ENCODE results near the gene CSF1R. TPM values are rescaled to one million over a fixed set of nuclear protein-coding genes. Genes with fewer than 3 reads are reported as not detected.

The CSF1R gene
- total RNA-seq, 1 experiment from 2014 or later: not detected

DNA sequence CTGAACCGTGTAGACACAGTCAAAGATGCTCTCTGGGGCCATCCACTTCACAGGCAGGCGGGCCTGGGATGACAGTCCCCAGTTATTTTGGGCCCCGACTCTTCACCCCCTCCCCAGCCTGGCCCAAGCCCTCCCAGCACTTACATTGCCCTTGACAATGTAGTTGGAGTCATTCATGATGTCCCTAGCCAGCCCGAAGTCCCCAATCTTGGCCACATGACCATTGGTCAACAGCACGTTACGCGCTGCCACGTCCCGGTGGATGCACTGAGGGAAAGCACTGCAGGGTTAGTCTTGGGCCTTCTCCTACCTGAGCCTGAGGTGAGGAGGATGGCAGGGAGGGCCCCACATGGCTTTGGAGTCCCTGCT, 30.3 kb downstream of the CSF1R start:
- intact Hi-C loops (cut with micrococcal nuclease; ENCODE audit: unreplicated experiment): no loop called here
- TF ChIP-seq EZH2 (IDR thresholded peaks at IDR 0.05; ENCODE audit: borderline replicate concordance, low read depth, low read length, poor library complexity, severe bottlenecking): no peak
- TF ChIP-seq, protein P1, sequence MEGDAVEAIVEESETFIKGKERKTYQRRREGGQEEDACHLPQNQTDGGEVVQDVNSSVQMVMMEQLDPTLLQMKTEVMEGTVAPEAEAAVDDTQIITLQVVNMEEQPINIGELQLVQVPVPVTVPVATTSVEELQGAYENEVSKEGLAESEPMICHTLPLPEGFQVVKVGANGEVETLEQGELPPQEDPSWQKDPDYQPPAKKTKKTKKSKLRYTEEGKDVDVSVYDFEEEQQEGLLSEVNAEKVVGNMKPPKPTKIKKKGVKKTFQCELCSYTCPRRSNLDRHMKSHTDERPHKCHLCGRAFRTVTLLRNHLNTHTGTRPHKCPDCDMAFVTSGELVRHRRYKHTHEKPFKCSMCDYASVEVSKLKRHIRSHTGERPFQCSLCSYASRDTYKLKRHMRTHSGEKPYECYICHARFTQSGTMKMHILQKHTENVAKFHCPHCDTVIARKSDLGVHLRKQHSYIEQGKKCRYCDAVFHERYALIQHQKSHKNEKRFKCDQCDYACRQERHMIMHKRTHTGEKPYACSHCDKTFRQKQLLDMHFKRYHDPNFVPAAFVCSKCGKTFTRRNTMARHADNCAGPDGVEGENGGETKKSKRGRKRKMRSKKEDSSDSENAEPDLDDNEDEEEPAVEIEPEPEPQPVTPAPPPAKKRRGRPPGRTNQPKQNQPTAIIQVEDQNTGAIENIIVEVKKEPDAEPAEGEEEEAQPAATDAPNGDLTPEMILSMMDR (conservative IDR thresholded peaks at IDR 0.05; ENCODE audit: low read depth, low read length): no peak
- CTCF ChIA-PET: no interaction called here
- POLR2A ChIA-PET (ENCODE audit: low non-redundant PET): no interaction called here
- H3K27me3 ChIP-seq (replicated peaks; ENCODE audit: insufficient read depth, low read depth, low read length, poor library complexity): no peaks in the 10 kb centered on the region
- DNase-seq (ENCODE audit: low spot score): no peak
- H3K9me3 ChIP-seq (ENCODE audit: low read depth, low read length, poor library complexity, severe bottlenecking): no peaks in the 10 kb centered on the region
- no TSS peak for BruUV-seq (replicated peaks)
- no peak overlapping the region for H3K27ac ChIP-seq (ENCODE audit: low read depth, low read length, poor library complexity, severe bottlenecking)
- H3K4me1 ChIP-seq (ENCODE audit: insufficient read depth, low read length, poor library complexity, severe bottlenecking): no peaks in the 10 kb centered on the region
- H3K4me3 ChIP-seq (ENCODE audit: low read depth, low read length, poor library complexity, severe bottlenecking): no peak overlapping the region
- peaks cover 40% of the 10 kb centered on the region for H3K36me3 ChIP-seq (ENCODE audit: insufficient read depth, low read length, poor library complexity, severe bottlenecking)

DNA sequence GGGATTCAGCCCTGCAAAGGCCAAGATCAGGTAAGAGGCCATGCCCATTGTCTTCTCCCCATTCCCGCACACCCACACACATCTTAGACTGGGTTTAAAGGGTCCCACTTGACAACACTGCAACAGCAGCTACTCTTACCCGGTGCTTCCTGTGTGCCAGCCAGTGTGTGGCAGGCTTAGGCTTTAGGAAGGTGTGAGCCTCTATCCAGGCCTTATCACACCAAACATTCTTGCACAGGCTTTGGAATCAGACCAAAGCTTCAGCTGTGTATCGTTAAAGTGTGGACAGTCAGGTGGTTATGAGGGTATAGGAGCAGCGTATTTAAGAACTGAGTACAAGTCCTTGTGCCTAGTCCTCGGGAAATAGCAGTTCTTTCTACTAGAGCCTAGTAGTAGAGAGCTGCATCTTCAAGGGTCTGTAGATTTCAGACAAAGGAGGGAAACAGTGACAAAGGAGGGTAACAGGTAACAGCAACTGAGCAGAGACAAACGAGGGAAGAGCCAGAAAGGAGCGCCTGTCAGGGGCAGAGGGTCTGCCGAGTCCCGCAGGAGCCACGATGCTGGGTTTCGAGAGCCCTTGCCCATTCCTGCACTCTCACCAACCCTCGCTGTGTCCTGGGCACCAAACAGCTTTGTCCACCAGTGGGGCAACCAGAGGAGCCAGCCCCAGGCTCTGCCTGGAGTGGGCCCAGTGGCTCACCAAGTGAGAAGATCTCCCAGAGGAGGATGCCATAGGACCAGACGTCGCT, 30.9 kb downstream of the CSF1R start:
- TF ChIP-seq, protein P1 (conservative IDR thresholded peaks at IDR 0.05; ENCODE audit: low read depth, low read length): no peak
- TF ChIP-seq EZH2 (IDR thresholded peaks at IDR 0.05; ENCODE audit: borderline replicate concordance, low read depth, low read length, poor library complexity, severe bottlenecking): no peak
- BruUV-seq (replicated peaks): no TSS peak
- ChIA-PET CTCF (no interaction called here), POLR2A (ENCODE audit: low non-redundant PET) (no interaction called here)
- Histone ChIP-seq H3K4me1 (ENCODE audit: insufficient read depth, low read length, poor library complexity, severe bottlenecking) (no peaks in the 10 kb centered on the region), H3K9me3 (ENCODE audit: low read depth, low read length, poor library complexity, severe bottlenecking) (no peaks in the 10 kb centered on the region), H3K36me3 (ENCODE audit: insufficient read depth, low read length, poor library complexity, severe bottlenecking) (peaks cover 45% of the 10 kb centered on the region), H3K4me3 (ENCODE audit: low read depth, low read length, poor library complexity, severe bottlenecking) (no peak overlapping the region), H3K27me3 (replicated peaks; ENCODE audit: insufficient read depth, low read depth, low read length, poor library complexity) (no peaks in the 10 kb centered on the region), H3K27ac (ENCODE audit: low read depth, low read length, poor library complexity, severe bottlenecking) (no peak overlapping the region)
- intact Hi-C loops (cut with micrococcal nuclease; ENCODE audit: unreplicated experiment): no loop called here
- DNase-seq (ENCODE audit: low spot score): no peak

DNA sequence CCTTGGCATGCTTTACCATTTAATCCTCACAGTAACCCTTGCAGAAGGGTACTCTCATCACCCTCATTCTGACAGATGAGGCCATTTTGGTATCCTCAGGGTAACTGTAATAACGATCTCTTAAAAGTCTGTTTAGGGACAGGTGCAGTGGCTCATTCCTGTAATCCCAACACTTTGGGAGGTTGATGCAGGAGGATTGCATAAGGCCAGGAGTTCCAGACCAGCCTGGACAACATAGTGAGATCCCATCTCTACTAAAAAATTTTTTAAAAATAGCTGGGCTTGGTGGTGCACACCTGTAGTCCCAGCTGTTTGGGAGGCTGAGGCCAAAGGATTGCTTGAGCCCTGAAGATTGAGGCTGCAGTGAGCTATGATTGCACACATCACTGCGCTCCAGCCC, 31.8 kb downstream of the CSF1R start:
- Histone ChIP-seq H3K4me1 (ENCODE audit: insufficient read depth, low read length, poor library complexity, severe bottlenecking) (no peaks in the 10 kb centered on the region), H3K36me3 (ENCODE audit: insufficient read depth, low read length, poor library complexity, severe bottlenecking) (peaks cover 55% of the 10 kb centered on the region), H3K27ac (ENCODE audit: low read depth, low read length, poor library complexity, severe bottlenecking) (no peak overlapping the region), H3K27me3 (replicated peaks; ENCODE audit: insufficient read depth, low read depth, low read length, poor library complexity) (no peaks in the 10 kb centered on the region), H3K4me3 (ENCODE audit: low read depth, low read length, poor library complexity, severe bottlenecking) (no peak overlapping the region), H3K9me3 (ENCODE audit: low read depth, low read length, poor library complexity, severe bottlenecking) (no peaks in the 10 kb centered on the region)
- intact Hi-C loops (cut with micrococcal nuclease; ENCODE audit: unreplicated experiment): no loop called here
- no TSS peak for BruUV-seq (replicated peaks)
- ChIA-PET CTCF (no interaction called here), POLR2A (ENCODE audit: low non-redundant PET) (no interaction called here)
- DNase-seq (ENCODE audit: low spot score): no peak
- TF ChIP-seq, protein P1 (conservative IDR thresholded peaks at IDR 0.05; ENCODE audit: low read depth, low read length): no peak
- no peak for TF ChIP-seq EZH2 (IDR thresholded peaks at IDR 0.05; ENCODE audit: borderline replicate concordance, low read depth, low read length, poor library complexity, severe bottlenecking)
